ENCODE data around the gene LYRM2.

Gene LYRM2

GRCh38 chr6:89566008-89566800, 72.3 kb downstream of the LYRM2 start:
- no peak overlapping the region for H3K9ac ChIP-seq (ENCODE audit: insufficient read length)
- TF ChIP-seq EZH2 (IDR thresholded peaks at IDR 0.05) (no peak), POLR2AphosphoS5 (IDR thresholded peaks at IDR 0.05; ENCODE audit: borderline replicate concordance, low read depth, low read length) (no peak), FOXP2 (optimal IDR thresholded peaks at IDR 0.05; ENCODE audit: control extremely low read depth, extremely low read length, insufficient read depth) (no peak)

DNA sequence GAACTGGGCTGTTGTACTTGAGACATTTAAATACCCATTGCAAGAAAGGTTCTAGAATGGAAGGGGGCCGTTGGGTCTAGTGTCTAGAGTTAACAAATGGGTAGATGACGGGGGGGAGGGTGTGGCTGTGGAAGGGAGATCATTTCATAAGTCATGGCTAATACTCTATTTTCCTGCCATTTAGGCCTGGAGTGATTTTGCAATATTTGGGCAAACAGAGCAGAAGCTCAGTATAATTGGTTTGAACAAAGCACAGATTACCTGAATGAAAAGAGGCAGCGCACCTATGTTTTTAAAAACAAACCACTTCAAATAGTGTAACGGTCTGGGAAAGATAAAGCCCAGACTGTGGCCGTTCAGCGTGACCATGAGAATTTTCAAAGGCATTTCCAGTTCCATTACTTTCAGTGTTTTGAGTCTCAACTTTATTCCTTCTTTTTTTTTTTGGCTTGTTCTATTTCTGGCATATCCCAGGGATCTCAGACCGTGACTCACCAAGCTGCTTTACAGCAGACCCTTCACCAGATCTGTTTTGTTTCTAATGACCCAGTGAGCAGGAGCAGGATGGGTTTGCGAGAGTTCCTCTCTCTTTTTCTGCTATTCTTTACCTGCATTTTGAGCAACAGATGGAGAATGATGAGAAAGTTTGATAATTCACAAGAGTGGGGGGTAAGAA, 73.7 kb downstream of the LYRM2 start:
- no peak overlapping the region for H3K9ac ChIP-seq (ENCODE audit: insufficient read length)
- TF ChIP-seq FOXP2 (optimal IDR thresholded peaks at IDR 0.05; ENCODE audit: control extremely low read depth, extremely low read length, insufficient read depth) (no peak), POLR2AphosphoS5 (IDR thresholded peaks at IDR 0.05; ENCODE audit: borderline replicate concordance, low read depth, low read length) (no peak), EZH2 (IDR thresholded peaks at IDR 0.05) (no peak)
- H3K36me3 ChIP-seq (ENCODE audit: insufficient read depth, low read length) = no peaks in the 10 kb centered on the region
- no peaks in the 10 kb centered on the region for H3K9me3 ChIP-seq (ENCODE audit: low read depth, low read length)
- no peak for DNase-seq (ENCODE audit: low read depth, low spot score)
- H3K27ac ChIP-seq = no peak overlapping the region
- H3K4me3 ChIP-seq = no peak overlapping the region

More at GRCh38 chr6:89566008-89566800, 72.3 kb downstream of the LYRM2 start:
- Histone ChIP-seq H3K9me3 (ENCODE audit: low read depth, low read length) (no peaks in the 10 kb centered on the region), H3K27ac (no peak overlapping the region), H3K36me3 (ENCODE audit: insufficient read depth, low read length) (no peaks in the 10 kb centered on the region), H3K4me3 (no peak overlapping the region)
- no peak for DNase-seq (ENCODE audit: low read depth, low spot score)

DNA sequence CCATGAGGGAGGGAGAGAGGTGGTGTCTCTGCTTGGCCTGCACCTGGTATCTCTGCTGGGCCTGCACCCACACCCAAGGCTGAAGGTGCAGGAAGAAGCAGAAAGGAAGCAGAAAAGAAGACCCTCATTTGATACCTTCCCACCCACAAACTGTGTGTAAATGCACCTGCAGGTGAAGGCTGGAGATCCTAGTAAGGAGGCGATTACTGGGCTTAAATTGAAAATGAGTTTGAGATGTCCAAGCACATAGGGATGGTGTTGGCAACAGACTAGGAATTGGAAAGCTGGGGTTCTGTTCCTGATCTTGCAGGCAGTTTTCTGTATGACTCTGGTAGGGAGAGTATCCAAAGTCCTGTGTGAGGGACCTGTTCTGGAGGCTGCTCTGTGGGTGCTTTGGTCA, 74.7 kb downstream of the LYRM2 start:
- no peak for DNase-seq (ENCODE audit: low read depth, low spot score)
- no peak for TF ChIP-seq POLR2AphosphoS5 (IDR thresholded peaks at IDR 0.05; ENCODE audit: borderline replicate concordance, low read depth, low read length)
- no peak for TF ChIP-seq EZH2 (IDR thresholded peaks at IDR 0.05)
- no peak for TF ChIP-seq FOXP2 (optimal IDR thresholded peaks at IDR 0.05; ENCODE audit: control extremely low read depth, extremely low read length, insufficient read depth)

DNA sequence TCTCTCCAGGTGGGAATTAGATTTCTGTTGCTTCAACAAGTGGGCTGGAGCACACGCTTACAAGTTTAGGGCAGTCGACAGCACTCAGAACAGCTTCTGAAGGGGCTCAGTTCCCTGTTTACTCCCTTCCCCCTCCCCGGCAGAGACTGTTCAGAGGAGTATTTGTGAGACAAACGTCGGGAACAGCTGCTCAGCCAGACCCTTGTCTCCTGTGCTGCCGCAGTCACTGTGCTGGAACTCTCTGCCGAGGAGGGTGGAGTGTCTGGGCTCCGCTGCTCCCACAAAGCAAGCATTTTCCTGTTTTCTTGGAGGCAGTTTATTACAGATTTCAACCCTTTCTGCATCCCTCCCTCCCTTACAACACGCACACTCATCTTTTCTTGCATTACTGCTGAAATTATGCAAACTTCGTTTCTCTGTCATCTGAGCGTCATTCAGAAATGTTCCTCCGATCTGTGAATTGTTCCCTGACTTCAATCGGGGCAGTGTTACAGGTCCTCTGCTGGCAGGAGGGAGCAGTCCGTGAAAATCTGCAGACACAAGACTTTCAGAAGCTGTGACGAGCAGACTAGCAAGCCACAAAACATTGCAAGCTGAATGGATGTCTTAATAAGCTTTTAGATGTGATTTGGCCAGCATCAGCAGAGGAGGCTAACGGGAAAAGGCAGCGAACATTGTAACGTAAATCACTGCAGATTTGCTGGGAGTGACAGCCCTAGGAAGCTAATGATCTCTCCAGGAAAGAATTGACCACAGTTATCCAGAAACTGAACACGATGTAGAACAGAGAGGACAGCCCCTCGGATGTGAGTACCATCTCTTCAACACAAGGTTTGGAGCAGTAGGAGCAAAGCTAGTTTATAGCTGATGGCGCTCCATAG, 76.2 kb downstream of the LYRM2 start:
- no peak overlapping the region for H3K9ac ChIP-seq (ENCODE audit: insufficient read length)
- H3K27ac ChIP-seq = no peak overlapping the region
- no peaks in the 10 kb centered on the region for H3K9me3 ChIP-seq (ENCODE audit: low read depth, low read length)
- TF ChIP-seq POLR2AphosphoS5 (IDR thresholded peaks at IDR 0.05; ENCODE audit: borderline replicate concordance, low read depth, low read length) (no peak), FOXP2 (optimal IDR thresholded peaks at IDR 0.05; ENCODE audit: control extremely low read depth, extremely low read length, insufficient read depth) (no peak), EZH2 (IDR thresholded peaks at IDR 0.05) (no peak)
- no peak for DNase-seq (ENCODE audit: low read depth, low spot score)
- no peaks in the 10 kb centered on the region for H3K36me3 ChIP-seq (ENCODE audit: insufficient read depth, low read length)
- H3K4me3 ChIP-seq = no peak overlapping the region

More for the DNA sequence above, 74.7 kb downstream of the LYRM2 start:
- no peaks in the 10 kb centered on the region for H3K9me3 ChIP-seq (ENCODE audit: low read depth, low read length)
- no peak overlapping the region for H3K27ac ChIP-seq
- no peak overlapping the region for H3K9ac ChIP-seq (ENCODE audit: insufficient read length)
- no peaks in the 10 kb centered on the region for H3K36me3 ChIP-seq (ENCODE audit: insufficient read depth, low read length)
- no peak overlapping the region for H3K4me3 ChIP-seq

GRCh38 chr6:89559487-89559886, 79.1 kb downstream of the LYRM2 start:
- H3K9me3 ChIP-seq (ENCODE audit: low read depth, low read length) = no peaks in the 10 kb centered on the region
- no peak for TF ChIP-seq FOXP2 (optimal IDR thresholded peaks at IDR 0.05; ENCODE audit: control extremely low read depth, extremely low read length, insufficient read depth)
- TF ChIP-seq POLR2AphosphoS5 (IDR thresholded peaks at IDR 0.05; ENCODE audit: borderline replicate concordance, low read depth, low read length) = no peak
- TF ChIP-seq EZH2 (IDR thresholded peaks at IDR 0.05) = no peak
- no peak overlapping the region for H3K9ac ChIP-seq (ENCODE audit: insufficient read length)
- no peak overlapping the region for H3K4me3 ChIP-seq
- no peak for DNase-seq (ENCODE audit: low read depth, low spot score)
- no peaks in the 10 kb centered on the region for H3K36me3 ChIP-seq (ENCODE audit: insufficient read depth, low read length)
- no peak overlapping the region for H3K27ac ChIP-seq

- Histone ChIP-seq H3K4me3 (no peak overlapping the region), H3K9ac (ENCODE audit: insufficient read length) (no peak overlapping the region), H3K27ac (no peak overlapping the region), H3K9me3 (ENCODE audit: low read depth, low read length) (no peaks in the 10 kb centered on the region), H3K36me3 (ENCODE audit: insufficient read depth, low read length) (no peaks in the 10 kb centered on the region)
- TF ChIP-seq EZH2 (IDR thresholded peaks at IDR 0.05) = no peak
- no peak for TF ChIP-seq POLR2AphosphoS5 (IDR thresholded peaks at IDR 0.05; ENCODE audit: borderline replicate concordance, low read depth, low read length)
- no peak for TF ChIP-seq FOXP2 (optimal IDR thresholded peaks at IDR 0.05; ENCODE audit: control extremely low read depth, extremely low read length, insufficient read depth)
- DNase-seq (ENCODE audit: low read depth, low spot score) = no peak
These were observed 82.7 kb downstream of the LYRM2 start for GRCh38 chr6:89555806-89556205.

DNA sequence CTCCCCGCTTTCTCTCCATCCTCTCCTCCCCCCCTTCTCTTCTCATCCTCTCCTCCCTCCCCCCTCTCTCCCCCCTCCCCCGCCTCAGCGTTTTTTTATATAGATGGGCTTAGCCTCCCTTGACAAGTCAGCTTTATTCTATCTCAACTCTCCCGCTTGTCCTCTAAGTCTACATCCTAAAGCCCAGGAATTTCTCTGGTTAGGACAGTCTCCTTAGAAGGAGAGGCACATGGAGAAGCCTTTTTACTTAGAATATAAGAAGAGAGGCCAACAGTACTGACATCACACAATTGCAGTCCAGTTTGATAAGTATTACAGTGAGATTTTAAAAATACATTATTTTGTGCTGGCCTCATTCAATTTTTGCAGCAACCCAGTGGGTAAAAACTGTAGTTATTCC, 83.5 kb downstream of the LYRM2 start:
- no peak overlapping the region for H3K9ac ChIP-seq (ENCODE audit: insufficient read length)

GRCh38 chr6:89554106-89554505, 84.4 kb downstream of the LYRM2 start:
- TF ChIP-seq FOXP2 (optimal IDR thresholded peaks at IDR 0.05; ENCODE audit: control extremely low read depth, extremely low read length, insufficient read depth) = no peak
- TF ChIP-seq POLR2AphosphoS5 (IDR thresholded peaks at IDR 0.05; ENCODE audit: borderline replicate concordance, low read depth, low read length) = no peak
- TF ChIP-seq EZH2 (IDR thresholded peaks at IDR 0.05) = no peak
- H3K9me3 ChIP-seq (ENCODE audit: low read depth, low read length) = no peaks in the 10 kb centered on the region
- H3K36me3 ChIP-seq (ENCODE audit: insufficient read depth, low read length) = no peaks in the 10 kb centered on the region
- no peak overlapping the region for H3K9ac ChIP-seq (ENCODE audit: insufficient read length)
- no peak overlapping the region for H3K27ac ChIP-seq
- DNase-seq (ENCODE audit: low read depth, low spot score) = no peak
- no peak overlapping the region for H3K4me3 ChIP-seq

More for the DNA sequence above, 83.5 kb downstream of the LYRM2 start:
- Histone ChIP-seq H3K27ac (no peak overlapping the region), H3K36me3 (ENCODE audit: insufficient read depth, low read length) (no peaks in the 10 kb centered on the region), H3K9me3 (ENCODE audit: low read depth, low read length) (no peaks in the 10 kb centered on the region), H3K4me3 (no peak overlapping the region)
- TF ChIP-seq FOXP2 (optimal IDR thresholded peaks at IDR 0.05; ENCODE audit: control extremely low read depth, extremely low read length, insufficient read depth) = no peak
- TF ChIP-seq POLR2AphosphoS5 (IDR thresholded peaks at IDR 0.05; ENCODE audit: borderline replicate concordance, low read depth, low read length) = no peak
- TF ChIP-seq EZH2 (IDR thresholded peaks at IDR 0.05) = no peak
- DNase-seq (ENCODE audit: low read depth, low spot score) = no peak

Measured in SK-N-MC (cell line).